Prostate gland (tissue), 2 donors: ENCODE data around the gene TMEM141.

Source experiments
- POLR2A ChIP-seq: fragments of 450-650 bp; IDR thresholded peaks from one replicate; pipeline ENCODE4 v1.6.1; 2016; ENCODE audit warnings: antibody characterized with exemption, mild to moderate bottlenecking
- POLR2AphosphoS5 ChIP-seq: sonication (generic); formaldehyde crosslinking; IDR thresholded peaks from one replicate; pipeline ENCODE4 v1.6.1; 2017; ENCODE audit warnings: antibody characterized with exemption
- TF ChIP-seq, protein P1 (sequence below), 4 experiments: fragments of 200-600 bp in 2 of 4; fragments of 450-650 bp in 2 of 4; sonication (generic) in 2 of 4; IDR thresholded peaks; 1 replicate in 3 of 4; 2 replicates in 1 of 4; pipeline ENCODE4 v1.5.1; 2016 to 2019; ENCODE audit warnings: antibody characterized with exemption in 4 of 4, mild to moderate bottlenecking in 2 of 4, moderate library complexity in 2 of 4

DNA sequence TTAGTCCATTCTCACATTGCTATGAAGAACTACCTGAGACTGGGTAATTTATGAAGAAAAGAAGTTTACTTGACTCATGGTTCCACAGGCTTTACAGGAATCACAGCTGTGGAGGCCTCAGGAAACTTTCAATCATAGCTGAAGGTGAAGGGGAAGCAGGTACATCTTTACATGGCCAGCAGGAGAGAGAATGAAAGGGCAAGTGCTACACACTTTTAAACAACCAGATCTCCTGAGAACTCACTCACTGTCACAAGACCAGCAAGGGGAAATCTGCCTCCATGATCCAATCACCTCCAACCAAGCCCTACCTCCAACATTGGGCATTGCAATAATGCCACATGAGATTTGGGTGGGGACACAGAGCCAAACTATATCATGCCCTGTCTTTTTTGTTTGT is 39.3 kb upstream of the TMEM141 start:
- TF ChIP-seq, protein P1, sequence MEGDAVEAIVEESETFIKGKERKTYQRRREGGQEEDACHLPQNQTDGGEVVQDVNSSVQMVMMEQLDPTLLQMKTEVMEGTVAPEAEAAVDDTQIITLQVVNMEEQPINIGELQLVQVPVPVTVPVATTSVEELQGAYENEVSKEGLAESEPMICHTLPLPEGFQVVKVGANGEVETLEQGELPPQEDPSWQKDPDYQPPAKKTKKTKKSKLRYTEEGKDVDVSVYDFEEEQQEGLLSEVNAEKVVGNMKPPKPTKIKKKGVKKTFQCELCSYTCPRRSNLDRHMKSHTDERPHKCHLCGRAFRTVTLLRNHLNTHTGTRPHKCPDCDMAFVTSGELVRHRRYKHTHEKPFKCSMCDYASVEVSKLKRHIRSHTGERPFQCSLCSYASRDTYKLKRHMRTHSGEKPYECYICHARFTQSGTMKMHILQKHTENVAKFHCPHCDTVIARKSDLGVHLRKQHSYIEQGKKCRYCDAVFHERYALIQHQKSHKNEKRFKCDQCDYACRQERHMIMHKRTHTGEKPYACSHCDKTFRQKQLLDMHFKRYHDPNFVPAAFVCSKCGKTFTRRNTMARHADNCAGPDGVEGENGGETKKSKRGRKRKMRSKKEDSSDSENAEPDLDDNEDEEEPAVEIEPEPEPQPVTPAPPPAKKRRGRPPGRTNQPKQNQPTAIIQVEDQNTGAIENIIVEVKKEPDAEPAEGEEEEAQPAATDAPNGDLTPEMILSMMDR (IDR thresholded peaks at IDR 0.05) = no peak
- no peak for TF ChIP-seq POLR2AphosphoS5
- TF ChIP-seq POLR2A = no peak
